Measurements from ENCODE around the gene NTHL1. TPM values are rescaled to one million over a fixed set of nuclear protein-coding genes. Genes with fewer than 3 reads are reported as not detected.

NTHL1 gene
- total RNA-seq, 1 donor from 2014 or later, result 44.0 TPM

DNA sequence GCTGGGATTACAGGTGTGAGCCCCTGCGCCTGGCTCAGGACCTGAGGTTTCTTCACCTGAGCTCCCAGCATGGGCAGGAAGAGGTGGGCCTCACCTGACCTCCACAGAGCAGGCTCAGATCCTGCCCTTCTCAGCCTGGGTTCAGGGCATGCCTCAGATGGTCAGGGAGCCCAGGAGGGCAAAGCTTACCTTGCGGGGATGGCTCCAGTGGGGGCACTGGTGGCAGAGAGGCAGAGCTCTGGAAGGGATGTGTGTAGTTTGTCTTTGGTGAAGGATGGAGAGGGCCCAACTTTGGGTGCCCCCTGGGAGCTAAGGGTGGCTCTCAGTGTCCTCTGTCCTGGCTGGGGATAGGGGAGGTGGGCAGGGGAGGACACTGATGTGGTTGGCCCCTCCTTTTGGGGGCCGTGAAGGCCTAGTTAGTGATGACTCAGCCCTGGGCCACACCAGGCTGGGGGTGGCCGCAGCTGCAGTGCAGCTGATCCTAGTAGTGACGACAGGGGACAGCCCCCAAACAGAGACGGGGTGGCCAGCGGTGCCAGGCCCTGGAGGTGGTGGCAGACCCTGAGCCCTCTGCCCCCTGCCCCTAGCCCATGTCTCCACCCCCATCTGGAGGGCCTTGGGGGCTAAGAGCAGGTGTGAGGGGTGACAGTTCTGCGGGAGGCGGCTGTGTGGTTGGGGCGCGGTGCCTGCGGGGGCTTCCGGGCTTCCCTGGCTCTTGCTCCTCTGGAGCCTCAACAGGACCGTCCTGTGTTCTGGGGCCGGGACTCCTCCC, 15.2 kb downstream of the NTHL1 start:
- H3K36me3 ChIP-seq (ENCODE audit: control insufficient read depth, insufficient read depth, low read length), result peaks cover 2% of the 10 kb centered on the region
- no peak for DNase-seq (ENCODE audit: low read depth)
- no peaks in the 10 kb centered on the region for H3K27me3 ChIP-seq (ENCODE audit: control insufficient read depth, insufficient read depth, low read length)
- no peak for FAIRE-seq
- H3K4me3 ChIP-seq (ENCODE audit: low read depth, low read length), result no peak overlapping the region
- TF ChIP-seq, protein P1, sequence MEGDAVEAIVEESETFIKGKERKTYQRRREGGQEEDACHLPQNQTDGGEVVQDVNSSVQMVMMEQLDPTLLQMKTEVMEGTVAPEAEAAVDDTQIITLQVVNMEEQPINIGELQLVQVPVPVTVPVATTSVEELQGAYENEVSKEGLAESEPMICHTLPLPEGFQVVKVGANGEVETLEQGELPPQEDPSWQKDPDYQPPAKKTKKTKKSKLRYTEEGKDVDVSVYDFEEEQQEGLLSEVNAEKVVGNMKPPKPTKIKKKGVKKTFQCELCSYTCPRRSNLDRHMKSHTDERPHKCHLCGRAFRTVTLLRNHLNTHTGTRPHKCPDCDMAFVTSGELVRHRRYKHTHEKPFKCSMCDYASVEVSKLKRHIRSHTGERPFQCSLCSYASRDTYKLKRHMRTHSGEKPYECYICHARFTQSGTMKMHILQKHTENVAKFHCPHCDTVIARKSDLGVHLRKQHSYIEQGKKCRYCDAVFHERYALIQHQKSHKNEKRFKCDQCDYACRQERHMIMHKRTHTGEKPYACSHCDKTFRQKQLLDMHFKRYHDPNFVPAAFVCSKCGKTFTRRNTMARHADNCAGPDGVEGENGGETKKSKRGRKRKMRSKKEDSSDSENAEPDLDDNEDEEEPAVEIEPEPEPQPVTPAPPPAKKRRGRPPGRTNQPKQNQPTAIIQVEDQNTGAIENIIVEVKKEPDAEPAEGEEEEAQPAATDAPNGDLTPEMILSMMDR (IDR thresholded peaks at IDR 0.05; ENCODE audit: insufficient read depth, low read length, severe bottlenecking), result no peak

DNA sequence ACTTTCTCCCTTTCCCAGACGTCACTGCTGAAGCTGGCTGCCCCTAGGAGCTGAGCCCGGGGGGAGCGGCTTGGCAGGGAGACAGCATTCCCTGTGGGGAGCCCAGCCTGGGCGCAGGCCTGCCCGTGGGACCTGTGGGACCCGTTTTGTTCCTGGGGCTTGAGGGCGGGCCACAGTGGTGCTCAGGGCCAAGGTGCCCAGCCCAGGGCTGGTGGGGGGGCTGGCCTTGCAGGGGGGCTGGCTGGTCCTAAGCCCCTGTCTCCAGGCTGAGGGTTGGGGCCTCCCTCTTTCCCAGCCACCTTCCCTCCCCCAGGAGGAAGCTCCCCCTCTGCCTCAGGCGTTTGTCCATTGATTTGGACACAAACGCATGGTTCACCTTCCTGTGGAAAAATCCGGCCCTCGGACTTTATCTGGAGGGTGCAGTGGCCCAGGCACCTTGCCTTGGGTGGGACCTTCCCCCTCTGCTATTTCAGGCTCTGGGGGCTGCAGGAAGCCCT, 16.5 kb downstream of the NTHL1 start:
- Histone ChIP-seq H3K4me3 (ENCODE audit: low read depth, low read length) (no peak overlapping the region), H3K36me3 (ENCODE audit: control insufficient read depth, insufficient read depth, low read length) (no peaks in the 10 kb centered on the region), H3K27me3 (ENCODE audit: control insufficient read depth, insufficient read depth, low read length) (no peaks in the 10 kb centered on the region)
- FAIRE-seq (no peak), DNase-seq (ENCODE audit: low read depth) (no peak)
- TF ChIP-seq, protein P1 (IDR thresholded peaks at IDR 0.05; ENCODE audit: insufficient read depth, low read length, severe bottlenecking), result no peak

DNA sequence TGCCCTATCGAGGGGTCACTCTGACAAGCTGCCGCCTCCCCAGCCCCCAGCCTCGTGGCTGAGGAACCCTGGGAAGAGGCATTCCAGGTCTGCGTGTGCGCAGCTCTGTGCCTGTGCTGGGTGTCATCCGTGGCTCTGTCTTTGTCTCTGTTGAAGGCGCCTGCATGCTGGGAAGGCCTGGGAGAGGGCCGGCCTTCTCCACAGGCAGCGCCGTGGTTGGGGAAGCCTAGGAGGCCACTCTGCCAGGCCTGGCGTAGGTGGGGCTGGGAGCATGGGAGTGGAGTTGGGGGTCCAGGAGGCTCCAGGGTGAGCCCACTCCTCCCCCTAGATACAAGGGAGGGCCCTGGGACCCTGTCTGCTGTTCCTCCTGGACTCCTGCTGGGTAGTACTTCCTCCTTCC, 17.6 kb downstream of the NTHL1 start:
- Histone ChIP-seq H3K4me3 (ENCODE audit: low read depth, low read length) (no peak overlapping the region), H3K27me3 (ENCODE audit: control insufficient read depth, insufficient read depth, low read length) (no peaks in the 10 kb centered on the region), H3K36me3 (ENCODE audit: control insufficient read depth, insufficient read depth, low read length) (no peaks in the 10 kb centered on the region)
- TF ChIP-seq, protein P1 (IDR thresholded peaks at IDR 0.05; ENCODE audit: insufficient read depth, low read length, severe bottlenecking), result no peak
- no peak for DNase-seq (ENCODE audit: low read depth)
- FAIRE-seq, result no peak

DNA sequence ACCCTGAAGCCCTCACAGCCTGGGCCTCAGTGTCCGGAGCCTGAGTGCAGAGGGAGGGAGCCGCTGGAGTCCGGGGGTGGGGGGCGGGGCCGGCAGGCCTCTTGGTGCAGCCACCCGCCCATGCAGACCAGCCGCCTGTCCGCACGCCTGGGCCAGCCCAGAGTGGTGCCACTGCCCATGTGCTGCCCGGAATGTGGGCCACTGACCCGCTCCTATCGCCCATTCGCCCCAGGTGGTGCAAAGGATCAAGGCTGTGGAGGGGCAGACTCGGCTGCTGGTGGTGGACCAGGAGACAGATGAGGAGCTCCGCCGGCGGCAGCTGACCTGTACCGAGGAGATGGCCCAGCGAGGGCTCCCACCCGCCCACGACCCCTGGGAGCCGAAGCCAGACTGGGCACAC, 18.3 kb downstream of the NTHL1 start:
- TF ChIP-seq, protein P1 (IDR thresholded peaks at IDR 0.05; ENCODE audit: insufficient read depth, low read length, severe bottlenecking), result no peak
- no peak for DNase-seq (ENCODE audit: low read depth)
- no peak for FAIRE-seq
- Histone ChIP-seq H3K4me3 (ENCODE audit: low read depth, low read length) (no peak overlapping the region), H3K36me3 (ENCODE audit: control insufficient read depth, insufficient read depth, low read length) (no peaks in the 10 kb centered on the region), H3K27me3 (ENCODE audit: control insufficient read depth, insufficient read depth, low read length) (no peaks in the 10 kb centered on the region)

DNA sequence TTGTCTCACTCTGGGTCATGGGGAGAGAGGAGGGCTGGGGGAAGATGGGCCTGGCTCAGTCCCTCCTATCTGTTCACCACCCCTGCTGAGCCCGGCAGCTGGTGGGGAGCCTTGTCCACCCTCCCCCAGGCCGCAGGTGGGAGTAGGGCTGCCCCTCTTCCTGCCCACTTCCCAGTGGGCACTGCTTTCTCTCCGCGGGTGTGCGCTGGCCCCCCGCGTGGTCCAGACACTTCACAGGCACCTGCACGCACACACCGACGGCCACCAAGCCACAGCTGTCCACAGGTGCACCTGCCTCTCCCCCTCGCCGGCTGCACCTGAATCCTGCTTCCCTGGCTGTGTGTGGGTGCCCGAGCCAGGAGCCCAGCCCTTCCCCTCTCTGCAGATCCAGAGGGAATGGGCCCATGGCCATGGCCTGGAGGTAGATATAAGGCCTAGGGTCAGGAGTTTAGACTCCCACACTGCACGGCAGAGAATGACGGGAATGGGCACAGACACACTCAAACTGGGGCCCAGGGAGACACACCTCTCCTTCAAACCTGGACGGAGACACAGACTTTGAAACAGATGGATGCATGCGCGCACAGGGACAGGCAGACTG, 18.9 kb downstream of the NTHL1 start:
- FAIRE-seq (no peak), DNase-seq (ENCODE audit: low read depth) (no peak)
- Histone ChIP-seq H3K27me3 (ENCODE audit: control insufficient read depth, insufficient read depth, low read length) (no peaks in the 10 kb centered on the region), H3K36me3 (ENCODE audit: control insufficient read depth, insufficient read depth, low read length) (no peaks in the 10 kb centered on the region), H3K4me3 (ENCODE audit: low read depth, low read length) (no peak overlapping the region)
- TF ChIP-seq, protein P1 (IDR thresholded peaks at IDR 0.05; ENCODE audit: insufficient read depth, low read length, severe bottlenecking), result no peak
